Muscle of leg (tissue), 11 donors: Measurements from ENCODE around the gene EML1. TPM values are rescaled to one million over a fixed set of nuclear protein-coding genes. Genes with fewer than 3 reads are reported as not detected.

ENCODE experiments used
- DNase-seq: peaks from one replicate; pipeline ENCODE4 v3.0.0; 2013
- H3K27ac ChIP-seq: one replicate; pipeline ENCODE4 v1.5.1; 2013; ENCODE audit warnings: mild to moderate bottlenecking, low read length, control low read depth
- H3K27me3 ChIP-seq: one replicate; pipeline ENCODE4 v1.6.1; 2013; ENCODE audit warnings: low read length; ENCODE audit not compliant: control insufficient read depth, insufficient read depth
- H3K36me3 ChIP-seq: one replicate; pipeline ENCODE4 v1.6.1; 2013; ENCODE audit warnings: low read length; ENCODE audit not compliant: control insufficient read depth, insufficient read depth
- H3K4me1 ChIP-seq: one replicate; pipeline ENCODE4 v1.6.1; 2013; ENCODE audit warnings: low read length; ENCODE audit not compliant: control insufficient read depth, insufficient read depth
- H3K4me3 ChIP-seq: one replicate; pipeline ENCODE4 v1.5.1; 2013; ENCODE audit warnings: low read length, control low read depth
- H3K9me3 ChIP-seq: replicated peaks from 2 replicates; pipeline ENCODE4 v1.6.1; 2013; ENCODE audit warnings: low read depth, low read length; ENCODE audit not compliant: control insufficient read depth
- WGBS: methylation state at CpG from one replicate; pipeline ENCODE4 v1.1.5; 2013; ENCODE audit warnings: missing lambda C conversion rate; ENCODE audit not compliant: insufficient coverage; 5-methylcytosine and 5-hydroxymethylcytosine counted together
- polyA plus RNA-seq, 8 donors: library from polyadenylated mRNA; unstranded; fragments of 120-200 nt; gene quantifications; one replicate each; pipeline versions ENCODE4 v1.2.1 to v1.2.3, GENCODE V29; 2013; ENCODE audit warnings: inconsistent platforms in 1 of 8, low replicate concordance in 1 of 8; ENCODE audit not compliant: insufficient read length in 8 of 8, insufficient read depth in 1 of 8
- total RNA-seq: library from RNA; stranded (reverse); fragments of 120-200 nt; gene quantifications from one replicate; pipeline ENCODE4 v1.2.4, GENCODE V29; 2013

EML1 gene
- total and polyA plus RNA-seq, 9 donors: 24.3 to 51.2 (median 42.2) TPM

- H3K4me1 ChIP-seq: no peaks in the 10 kb centered on the region
- no peak for DNase-seq
- H3K4me3 ChIP-seq: no peak overlapping the region
- H3K27ac ChIP-seq: no peak overlapping the region
- peaks cover 2% of the 10 kb centered on the region for H3K9me3 ChIP-seq
- WGBS: 69% methylated on average over 3 of the region's 4 CpGs
- H3K27me3 ChIP-seq: no peaks in the 10 kb centered on the region
- H3K36me3 ChIP-seq: no peaks in the 10 kb centered on the region
These were observed 190.2 kb downstream of the EML1 start for GRCh38 chr14:99983251-99984015.

- Histone ChIP-seq H3K27ac (no peak overlapping the region), H3K27me3 (no peaks in the 10 kb centered on the region), H3K4me3 (no peak overlapping the region), H3K9me3 (peaks cover 2% of the 10 kb centered on the region), H3K36me3 (no peaks in the 10 kb centered on the region), H3K4me1 (no peaks in the 10 kb centered on the region)
- DNase-seq: no peak
- no CpG with 5 or more reads among the region's 3 CpGs for whole genome bisulfite sequencing
These were observed 190.8 kb downstream of the EML1 start for GRCh38 chr14:99984036-99984435.

GRCh38 chr14:99986396-99986795 lies 193.2 kb downstream of the EML1 start:
- H3K9me3 ChIP-seq: peaks cover 2% of the 10 kb centered on the region
- no peaks in the 10 kb centered on the region for H3K4me1 ChIP-seq
- H3K36me3 ChIP-seq: no peaks in the 10 kb centered on the region
- no peak overlapping the region for H3K27ac ChIP-seq
- WGBS: 86% methylated on average over 1 of the region's 2 CpGs
- DNase-seq: no peak
- H3K4me3 ChIP-seq: no peak overlapping the region
- no peaks in the 10 kb centered on the region for H3K27me3 ChIP-seq

GRCh38 chr14:99989032-99989431 lies 195.8 kb downstream of the EML1 start:
- H3K36me3 ChIP-seq: no peaks in the 10 kb centered on the region
- H3K4me3 ChIP-seq: no peak overlapping the region
- WGBS: no CpG with 5 or more reads among the region's 3 CpGs
- H3K4me1 ChIP-seq: no peaks in the 10 kb centered on the region
- no peak for DNase-seq
- H3K27me3 ChIP-seq: no peaks in the 10 kb centered on the region
- H3K9me3 ChIP-seq: peaks cover 2% of the 10 kb centered on the region
- H3K27ac ChIP-seq: no peak overlapping the region

GRCh38 chr14:99990268-99991170 lies 197.3 kb downstream of the EML1 start:
- no peak overlapping the region for H3K4me3 ChIP-seq
- no peaks in the 10 kb centered on the region for H3K27me3 ChIP-seq
- peak; percentile 43 for DNase-seq
- WGBS: 80% methylated on average over 2 of the region's 7 CpGs
- H3K9me3 ChIP-seq: peaks cover 2% of the 10 kb centered on the region
- no peaks in the 10 kb centered on the region for H3K4me1 ChIP-seq
- H3K27ac ChIP-seq: peak overlapping the region; percentile 14
- no peaks in the 10 kb centered on the region for H3K36me3 ChIP-seq

GRCh38 chr14:99991331-99991730 lies 198.1 kb downstream of the EML1 start:
- Histone ChIP-seq H3K27ac (no peak overlapping the region), H3K9me3 (peaks cover 2% of the 10 kb centered on the region), H3K4me3 (no peak overlapping the region), H3K4me1 (no peaks in the 10 kb centered on the region), H3K27me3 (no peaks in the 10 kb centered on the region), H3K36me3 (no peaks in the 10 kb centered on the region)
- DNase-seq: peak; percentile 43
- no CpG with 5 or more reads among the region's 7 CpGs for WGBS

Other genes with a start within 250 kb of the EML1 start
- gene CCDC85C, start 189.2 kb upstream of the EML1 start, total RNA-seq: 3.4 TPM
- 1 to 10 TPM; 3.2 to 6.5 (median 4.4) TPM for gene CCDC85C, start 189.2 kb upstream of the EML1 start, polyA plus RNA-seq
- gene HHIPL1, start 148.3 kb upstream of the EML1 start, total RNA-seq: 2.3 TPM
- 1 to 10 TPM; 1.4 to 2.8 (median 2.2) TPM for gene HHIPL1, start 148.3 kb upstream of the EML1 start, polyA plus RNA-seq
- gene CYP46A1, start 109.1 kb upstream of the EML1 start, total RNA-seq: 2.3 TPM
- gene CYP46A1, start 109.1 kb upstream of the EML1 start, polyA plus RNA-seq: 1 to 10 TPM; 2.4 to 6.3 (median 3.7) TPM